SJCRH30 (cell line): ENCODE results near the gene SUPT5H. TPM values are rescaled to one million over a fixed set of nuclear protein-coding genes. Genes with fewer than 3 reads are reported as not detected.

Source experiments
- DNase-seq, 2 experiments: peaks; one replicate each; pipeline ENCODE4 v3.0.0-alpha.2; 2015 to 2020
- H3K27ac ChIP-seq: fragments of 250-450 bp; sonication (Bioruptor Pico); 2 replicates; pipeline ENCODE4 v1.5.1; 2020; ENCODE audit warnings: mild to moderate bottlenecking, moderate library complexity
- H3K27me3 ChIP-seq: fragments of 250-450 bp; sonication (Bioruptor Pico); 2 replicates; pipeline ENCODE4 v1.5.1; 2020; ENCODE audit warnings: mild to moderate bottlenecking, moderate library complexity
- H3K36me3 ChIP-seq: fragments of 250-450 bp; sonication (Bioruptor Pico); 2 replicates; pipeline ENCODE4 v1.5.1; 2020; ENCODE audit warnings: mild to moderate bottlenecking, moderate library complexity
- H3K4me1 ChIP-seq: fragments of 250-450 bp; sonication (Bioruptor Pico); 2 replicates; pipeline ENCODE4 v1.5.1; 2020; ENCODE audit warnings: mild to moderate bottlenecking, moderate library complexity
- H3K4me3 ChIP-seq: fragments of 250-450 bp; sonication (Bioruptor Pico); 2 replicates; pipeline ENCODE4 v1.5.1; 2020; ENCODE audit warnings: mild to moderate bottlenecking, moderate library complexity
- H3K9me3 ChIP-seq: fragments of 250-450 bp; sonication (Bioruptor Pico); replicated peaks from 2 replicates; pipeline ENCODE4 v1.5.1; 2020; ENCODE audit warnings: mild to moderate bottlenecking, moderate library complexity
- total RNA-seq: library from RNA; depleted of rRNA; stranded (reverse); fragments of >200 nt; shearing (Covaris generic); gene quantifications from 2 replicates; pipeline ENCODE4 v1.2.3, GENCODE V29; 2014; rRNA removed

The SUPT5H gene
- total RNA-seq, result 89.8 and 106 TPM in 2 replicates

DNA sequence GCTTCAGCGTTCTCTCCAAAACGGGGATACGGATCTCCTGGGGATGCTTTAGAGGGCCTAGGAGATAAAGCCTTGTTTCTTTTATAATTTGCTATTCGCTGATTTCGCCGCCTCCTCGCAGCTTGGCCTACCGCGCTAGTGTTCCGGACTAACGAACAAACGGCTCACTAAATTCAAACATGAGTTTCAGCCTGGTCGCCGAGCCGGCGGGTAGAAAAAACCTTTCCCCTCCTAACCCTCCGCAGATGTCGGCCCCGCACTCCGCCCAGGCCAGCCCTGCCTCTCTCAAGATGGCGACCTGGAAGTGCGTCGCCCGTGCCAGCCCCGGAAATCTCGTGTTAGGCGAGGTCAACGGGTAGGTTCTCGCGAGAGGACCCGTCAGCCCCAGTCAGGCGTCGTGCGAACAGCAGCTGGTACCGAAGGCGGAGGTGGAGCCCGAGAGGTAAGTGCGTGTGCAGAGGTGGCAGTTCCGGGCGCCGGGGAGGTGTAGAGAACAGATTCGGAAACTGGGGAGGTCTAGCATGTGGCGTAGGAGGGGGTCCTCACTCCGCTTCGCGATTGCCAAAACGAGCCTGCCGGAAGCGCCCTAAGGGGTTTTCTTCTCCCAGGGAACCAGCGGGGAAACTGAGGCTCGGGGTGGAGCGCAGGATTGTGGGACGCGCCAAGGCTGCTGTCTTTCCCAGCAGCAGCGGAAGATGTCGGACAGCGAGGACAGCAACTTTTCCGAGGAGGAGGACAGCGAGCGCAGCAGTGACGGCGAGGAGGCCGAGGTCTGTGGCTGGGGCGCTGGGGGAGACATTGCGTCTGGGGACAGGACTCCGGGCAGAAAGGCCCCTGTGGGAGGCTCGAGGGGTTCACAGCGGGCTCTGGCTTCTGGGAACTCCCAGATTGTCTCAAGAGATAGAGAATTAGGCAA lies at the start of gene SUPT5H:
SUPT5H (plus strand) TSS at position 387 of the 916 bp plus-strand sequence; CDS start at position 696, 309 bp downstream.
- peak within 1 kb of the TSS; percentile 65 for H3K27ac ChIP-seq
- peak within 1 kb of the TSS; percentile 81 for H3K4me3 ChIP-seq
- H3K27me3 ChIP-seq, result no peaks in the 10 kb centered on the region
- no peaks in the 10 kb centered on the region; the same call in 1 of the 2 replicates for H3K36me3 ChIP-seq
- H3K9me3 ChIP-seq, result no peaks in the 10 kb centered on the region
- peaks cover 6% of the 10 kb centered on the region for H3K4me1 ChIP-seq
- DNase-seq, result peak; percentile 99

DNA sequence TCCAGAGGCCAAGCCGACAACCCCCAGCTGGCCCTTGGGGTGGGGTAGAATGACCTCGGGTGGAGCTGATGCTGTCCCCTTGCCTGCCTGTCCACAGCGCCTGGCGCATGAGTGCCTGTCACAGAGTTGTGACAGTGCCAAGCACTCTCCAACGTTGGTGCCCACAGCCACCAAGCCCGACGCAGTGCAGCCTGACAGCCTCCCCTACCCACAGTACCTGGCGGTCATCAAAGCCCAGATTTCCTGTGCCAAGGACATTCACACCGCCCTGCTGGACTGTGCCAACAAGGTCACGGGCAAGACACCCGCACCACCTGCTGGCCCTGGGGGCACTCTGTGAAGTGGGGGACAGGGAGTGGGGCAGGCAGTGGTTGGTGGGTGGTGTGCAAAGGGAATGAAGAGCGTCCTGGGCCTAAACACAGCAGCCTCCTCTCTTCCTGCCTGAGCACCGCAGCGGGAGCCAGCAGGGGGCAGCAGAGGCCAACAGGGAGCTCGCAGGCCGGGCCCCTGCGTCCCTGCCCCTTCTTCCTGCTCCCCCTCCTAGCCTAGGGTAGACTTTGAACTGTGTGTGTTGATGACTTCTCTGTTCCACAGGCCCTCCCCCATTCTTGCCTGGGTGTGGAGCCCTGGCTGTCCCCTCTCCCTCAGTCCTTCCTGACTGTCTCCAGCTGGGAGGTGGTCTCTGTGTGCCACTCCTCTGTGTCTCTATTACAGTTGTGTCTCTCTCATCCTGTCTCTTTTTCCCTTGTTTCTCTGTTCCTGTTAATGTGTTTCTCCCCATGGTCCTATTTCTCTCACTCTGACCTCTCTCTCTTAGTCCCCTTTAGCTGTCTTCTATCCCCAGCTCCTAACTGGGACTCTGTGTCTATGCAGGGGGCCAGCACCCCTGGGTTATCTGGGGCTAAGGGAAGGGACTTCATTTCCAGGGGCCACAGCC lies 47.8 kb upstream of the SUPT5H start:
- H3K27me3 ChIP-seq, result no peaks in the 10 kb centered on the region
- peaks cover 7% of the 10 kb centered on the region; the same call in 1 of the 2 replicates for H3K4me1 ChIP-seq
- no peaks in the 10 kb centered on the region for H3K9me3 ChIP-seq
- DNase-seq, result peak; percentile 87 to 94
- no peak overlapping the region for H3K27ac ChIP-seq
- H3K4me3 ChIP-seq, result no peak overlapping the region
- no peaks in the 10 kb centered on the region for H3K36me3 ChIP-seq

GRCh38 chr19:39398297-39398864 lies 47.0 kb upstream of the SUPT5H start:
- H3K4me3 ChIP-seq, result no peak overlapping the region
- H3K4me1 ChIP-seq, result peaks cover 7% of the 10 kb centered on the region; the same call in 1 of the 2 replicates
- H3K9me3 ChIP-seq, result no peaks in the 10 kb centered on the region
- H3K27me3 ChIP-seq, result no peaks in the 10 kb centered on the region
- DNase-seq, result no peak
- H3K27ac ChIP-seq, result no peak overlapping the region
- H3K36me3 ChIP-seq, result no peaks in the 10 kb centered on the region

- H3K9me3 ChIP-seq, result no peaks in the 10 kb centered on the region
- H3K4me3 ChIP-seq, result no peak overlapping the region
- DNase-seq, result no peak
- no peak overlapping the region for H3K27ac ChIP-seq
- no peaks in the 10 kb centered on the region for H3K27me3 ChIP-seq
- H3K4me1 ChIP-seq, result peaks cover 12% of the 10 kb centered on the region
- no peaks in the 10 kb centered on the region for H3K36me3 ChIP-seq
Measured at GRCh38 chr19:39399668-39400050, 45.7 kb upstream of the SUPT5H start.

GRCh38 chr19:39400061-39400460 lies 45.3 kb upstream of the SUPT5H start:
- no peak for DNase-seq
- no peaks in the 10 kb centered on the region for H3K36me3 ChIP-seq
- no peaks in the 10 kb centered on the region for H3K27me3 ChIP-seq
- H3K9me3 ChIP-seq, result no peaks in the 10 kb centered on the region
- peaks cover 12% of the 10 kb centered on the region for H3K4me1 ChIP-seq
- no peak overlapping the region for H3K27ac ChIP-seq
- H3K4me3 ChIP-seq, result no peak overlapping the region

GRCh38 chr19:39401070-39401548 lies 44.3 kb upstream of the SUPT5H start:
- H3K27me3 ChIP-seq, result no peaks in the 10 kb centered on the region
- H3K36me3 ChIP-seq, result no peaks in the 10 kb centered on the region
- peaks cover 12% of the 10 kb centered on the region for H3K4me1 ChIP-seq
- no peak overlapping the region for H3K4me3 ChIP-seq
- no peak for DNase-seq
- no peaks in the 10 kb centered on the region for H3K9me3 ChIP-seq
- H3K27ac ChIP-seq, result no peak overlapping the region

GRCh38 chr19:39401549-39402345 lies 43.6 kb upstream of the SUPT5H start:
- DNase-seq, result no peak
- Histone ChIP-seq H3K4me3 (peak overlapping the region; percentile 68), H3K36me3 (no peaks in the 10 kb centered on the region), H3K27me3 (no peaks in the 10 kb centered on the region), H3K27ac (no peak overlapping the region; the same call in 1 of the 2 replicates), H3K4me1 (peaks cover 12% of the 10 kb centered on the region), H3K9me3 (no peaks in the 10 kb centered on the region)

DNA sequence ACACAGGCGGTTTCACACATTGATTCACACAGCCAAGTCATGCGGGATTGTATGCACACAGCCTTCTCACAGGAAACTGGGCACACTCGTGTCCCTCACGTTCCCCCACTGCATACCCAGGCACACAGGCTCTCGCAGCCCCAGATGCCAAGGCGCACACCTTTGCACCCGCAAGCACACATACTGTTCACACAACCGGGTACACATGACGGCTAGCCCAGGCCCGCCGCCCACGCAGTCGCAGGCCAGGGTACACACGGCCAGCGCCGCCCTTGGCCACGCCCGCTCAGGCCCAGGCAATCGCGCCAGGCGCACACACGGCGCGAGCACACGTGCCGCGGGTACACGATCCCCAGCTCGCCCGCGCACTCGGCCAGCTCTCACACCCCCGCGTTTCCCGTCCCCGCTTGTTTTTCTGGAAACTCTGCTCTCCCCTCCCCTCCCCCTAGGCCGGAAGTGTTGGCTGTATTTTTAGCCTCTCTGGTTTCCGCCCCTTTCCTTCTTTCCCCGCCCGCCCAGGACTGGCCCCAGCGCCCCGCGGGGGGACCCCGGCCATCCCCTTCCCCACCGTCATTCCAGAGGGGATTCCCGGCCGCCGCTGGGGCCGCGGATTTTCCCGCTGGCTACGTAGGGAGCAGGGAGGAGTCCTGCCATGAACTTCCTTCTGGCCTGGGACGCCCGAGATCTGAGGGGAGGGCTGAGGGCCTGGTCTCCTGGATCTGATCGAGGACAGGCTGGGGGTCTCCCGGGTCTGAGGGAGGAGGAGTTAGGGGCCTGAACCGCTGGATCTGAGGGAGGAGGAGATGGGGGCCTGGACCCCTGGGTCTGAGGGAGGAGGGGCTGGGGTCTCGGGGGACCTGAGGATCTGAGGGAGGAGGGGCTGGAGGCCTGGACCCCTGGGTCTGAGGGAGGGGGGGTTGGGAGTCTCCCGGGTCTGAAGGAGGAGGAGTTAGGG lies 42.8 kb upstream of the SUPT5H start:
- Histone ChIP-seq H3K9me3 (no peaks in the 10 kb centered on the region), H3K27me3 (no peaks in the 10 kb centered on the region)

DNA sequence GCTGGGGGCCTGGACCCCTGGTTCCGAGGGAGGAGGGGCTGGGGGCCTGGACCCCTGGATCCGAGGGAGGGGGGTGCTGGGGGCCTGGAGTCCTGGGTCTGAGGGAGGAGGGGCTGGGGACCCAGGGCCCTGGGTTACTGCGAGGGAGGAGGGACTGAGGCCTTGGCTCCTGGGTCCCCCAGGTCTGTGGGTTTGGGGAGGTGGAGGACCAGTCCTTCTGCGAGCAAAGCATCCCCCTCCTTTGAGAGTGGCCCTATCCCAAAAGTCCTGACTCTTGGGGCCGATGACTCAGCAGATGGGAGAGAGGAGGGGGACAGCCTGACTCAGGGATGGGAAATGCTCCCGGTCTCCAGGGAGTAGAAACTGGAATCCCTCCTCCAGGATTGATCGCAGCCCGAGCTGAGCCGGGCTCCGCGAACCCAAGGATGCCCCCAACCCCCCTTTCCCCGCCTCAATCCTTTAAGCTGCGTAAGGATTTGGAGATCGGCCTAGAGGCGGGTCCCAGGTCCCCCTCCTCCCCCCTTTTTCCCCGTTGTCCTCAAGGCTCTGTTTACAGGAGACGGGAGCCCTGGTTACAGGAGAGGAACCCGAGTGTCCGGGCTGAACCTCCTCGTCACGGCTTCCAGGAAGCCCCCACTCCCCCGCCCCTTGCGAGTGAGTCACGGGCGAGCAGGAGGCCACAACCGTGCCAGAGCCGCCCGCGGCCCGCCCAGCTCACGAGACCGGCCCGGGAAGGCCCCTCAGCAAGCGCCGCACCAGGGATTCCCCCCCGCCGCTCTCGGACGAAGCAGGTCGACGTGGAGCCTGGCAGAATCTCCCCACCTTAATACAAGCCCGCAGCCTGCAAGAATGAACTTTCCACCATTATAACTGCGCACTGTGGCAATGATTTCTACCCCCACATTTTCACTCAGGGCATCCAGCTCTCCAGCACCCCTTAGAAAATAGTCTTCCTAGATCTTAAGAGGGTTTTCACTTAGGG lies 41.8 kb upstream of the SUPT5H start:
- peak overlapping the region; percentile 68 for H3K4me3 ChIP-seq
- H3K4me1 ChIP-seq, result peaks cover 9% of the 10 kb centered on the region
- DNase-seq, result peak; percentile 95 to 96

More for the DNA sequence above, 42.8 kb upstream of the SUPT5H start:
- H3K4me3 ChIP-seq, result peak overlapping the region; percentile 68
- H3K27ac ChIP-seq, result peak overlapping the region; percentile 79
- H3K36me3 ChIP-seq, result no peaks in the 10 kb centered on the region
- peak; percentile 91 for DNase-seq
- H3K4me1 ChIP-seq, result peaks cover 9% of the 10 kb centered on the region

GRCh38 chr19:39405261-39405957 lies 40.0 kb upstream of the SUPT5H start:
- H3K4me3 ChIP-seq, result no peak overlapping the region
- no peaks in the 10 kb centered on the region for H3K36me3 ChIP-seq
- peaks cover 15% of the 10 kb centered on the region for H3K4me1 ChIP-seq
- no peak for DNase-seq
- H3K9me3 ChIP-seq, result no peaks in the 10 kb centered on the region
- H3K27ac ChIP-seq, result no peak overlapping the region
- no peaks in the 10 kb centered on the region for H3K27me3 ChIP-seq

More for the DNA sequence above, 41.8 kb upstream of the SUPT5H start:
- peak overlapping the region; percentile 79 for H3K27ac ChIP-seq
- no peaks in the 10 kb centered on the region for H3K27me3 ChIP-seq
- no peaks in the 10 kb centered on the region for H3K9me3 ChIP-seq
- H3K36me3 ChIP-seq, result no peaks in the 10 kb centered on the region

DNA sequence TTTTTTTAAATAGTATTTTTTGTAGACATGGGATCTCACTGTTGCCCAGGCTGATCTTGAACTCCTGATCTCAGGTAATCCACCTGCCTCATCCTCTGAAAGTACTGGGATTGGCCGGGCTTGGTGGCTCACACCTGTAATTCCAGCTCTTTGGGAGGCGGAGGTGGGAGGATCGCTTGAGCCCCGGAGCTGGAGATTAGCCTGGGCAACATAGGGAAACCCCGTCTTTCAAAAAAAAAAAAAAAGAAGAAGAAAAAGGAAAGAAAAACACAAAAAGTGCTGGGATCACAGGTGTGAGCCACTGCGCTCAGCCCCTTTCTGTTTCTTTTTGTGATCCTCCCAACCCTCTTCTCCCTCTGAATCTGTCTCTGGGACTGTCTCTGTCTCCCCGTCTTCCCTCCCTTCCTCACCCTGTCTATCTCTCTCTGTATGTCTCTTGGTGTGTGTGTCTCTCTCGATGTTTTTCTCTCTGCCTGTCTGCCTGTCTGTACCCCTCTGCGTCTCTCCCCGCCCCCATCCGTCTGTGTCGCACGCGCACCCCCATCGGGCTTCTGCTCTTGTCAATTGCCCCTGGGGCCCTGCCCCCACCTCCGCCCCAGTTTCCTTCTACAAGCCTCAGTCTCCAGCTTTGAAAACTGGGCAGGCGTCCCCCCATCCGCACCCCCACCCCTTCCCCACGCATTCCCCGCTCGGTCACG lies 39.3 kb upstream of the SUPT5H start:
- peak in 1 of 2 experiments; percentile 77 for DNase-seq
- Histone ChIP-seq H3K27me3 (no peaks in the 10 kb centered on the region), H3K4me3 (peak overlapping the region; percentile 96), H3K27ac (no peak overlapping the region; the same call in 1 of the 2 replicates), H3K4me1 (peaks cover 18% of the 10 kb centered on the region), H3K9me3 (no peaks in the 10 kb centered on the region), H3K36me3 (no peaks in the 10 kb centered on the region)
